Caco-2 (cell line): ENCODE measurements around the gene HNRNPDL. TPM values are rescaled to one million over a fixed set of nuclear protein-coding genes. Genes with fewer than 3 reads are reported as not detected.

ENCODE experiments used
- BruUV-seq: library from RNA; stranded (reverse); fragments of 400-500 nt; replicated peaks from 2 replicates; lab custom pipeline; 2021; lab: Mats Ljungman, UMichigan
- CTCF ChIA-PET: fragments of 300-600 bp; sonication (Branson Sonifier 250); formaldehyde crosslinking; loops from one replicate; lab custom pipeline; 2022; ENCODE audit warnings: antibody characterized with exemption; lab: Charles Lee
- POLR2A ChIA-PET: fragments of 300-600 bp; sonication (Branson Sonifier 250); formaldehyde crosslinking; loops from one replicate; lab custom pipeline; 2022; ENCODE audit warnings: antibody characterized with exemption; lab: Charles Lee
- DNase-seq, 2 experiments: peaks; one replicate each; pipeline versions ENCODE4 v3.0.0 to v3.0.0-alpha.2; 2020 to 2022
- H3K27me3 ChIP-seq: replicated peaks from 2 replicates; pipeline ENCODE4 v1.6.0; 2011; ENCODE audit warnings: low read length; ENCODE audit not compliant: control insufficient read depth, insufficient read depth
- H3K36me3 ChIP-seq: 2 replicates; pipeline ENCODE4 v1.5.1; 2011; ENCODE audit warnings: low read length; ENCODE audit not compliant: control insufficient read depth, insufficient read depth
- H3K4me1 ChIP-seq: fragments of 250-450 bp; sonication (Bioruptor Pico); 2 replicates; pipeline ENCODE4 v1.5.1; 2020; ENCODE audit warnings: mild to moderate bottlenecking
- H3K4me3 ChIP-seq: 2 replicates; pipeline ENCODE4 v1.5.1; 2011; ENCODE audit warnings: low read depth, mild to moderate bottlenecking, control low read depth, low read length
- H3K9me3 ChIP-seq: fragments of 250-450 bp; sonication (Bioruptor Pico); 2 replicates; pipeline ENCODE4 v1.5.1; 2020; ENCODE audit warnings: mild to moderate bottlenecking, moderate library complexity
- H3K27ac Mint-ChIP-seq: one replicate; pipeline ENCODE4 v1.8.0; 2022; ENCODE audit warnings: mixed read lengths; ENCODE audit not compliant: unreplicated experiment
- H3K27me3 Mint-ChIP-seq: one replicate; pipeline ENCODE4 v1.8.0; 2022; ENCODE audit warnings: mixed read lengths; ENCODE audit not compliant: insufficient read depth, unreplicated experiment
- H3K36me3 Mint-ChIP-seq: one replicate; pipeline ENCODE4 v1.8.0; 2022; ENCODE audit warnings: mild to moderate bottlenecking, mixed read lengths; ENCODE audit not compliant: insufficient read depth, unreplicated experiment
- H3K4me1 Mint-ChIP-seq: one replicate; pipeline ENCODE4 v1.8.0; 2022; ENCODE audit warnings: low read depth, mixed read lengths; ENCODE audit not compliant: unreplicated experiment
- H3K4me3 Mint-ChIP-seq: one replicate; pipeline ENCODE4 v1.8.0; 2022; ENCODE audit warnings: mild to moderate bottlenecking, moderate library complexity, mixed read lengths; ENCODE audit not compliant: unreplicated experiment
- H3K9me3 Mint-ChIP-seq: one replicate; pipeline ENCODE4 v1.8.0; 2022; ENCODE audit warnings: mixed read lengths; ENCODE audit not compliant: unreplicated experiment
- CTCF ChIP-seq, 2 experiments: fragments of 200-600 bp in 1 of 2; IDR thresholded peaks; 1 replicate in 1 of 2; 2 replicates in 1 of 2; pipeline versions ENCODE4 v1.5.1 to v1.8.0; 2011 to 2022; ENCODE audit warnings: antibody characterized with exemption in 1 of 2, control low read depth in 1 of 2, inconsistent platforms in 1 of 2, low read depth in 1 of 2, low read length in 1 of 2, mild to moderate bottlenecking in 1 of 2, moderate library complexity in 1 of 2; ENCODE audit not compliant: insufficient read depth in 1 of 2, severe bottlenecking in 1 of 2, unreplicated experiment in 1 of 2
- intact Hi-C: fragments of 100-400 bp; cut with micrococcal nuclease; formaldehyde crosslinking; loops from one replicate; pipeline ENCODE4 v1.10.0; 2022; ENCODE audit not compliant: unreplicated experiment
- total RNA-seq: library from RNA; stranded (reverse); gene quantifications from 2 replicates; pipeline ENCODE4 v1.2.3, GENCODE V29; 2022

The HNRNPDL gene
- total RNA-seq, 1 experiment from 2014 or later, result 341 TPM

GRCh38 chr4:82403725-82404124 lies 26.5 kb downstream of the HNRNPDL start:
- H3K4me3 Mint-ChIP-seq, result no peak overlapping the region
- H3K4me1 Mint-ChIP-seq, result peaks cover 7% of the 10 kb centered on the region
- no peaks in the 10 kb centered on the region; the same call in 1 of the 2 replicates for H3K4me1 ChIP-seq
- no peaks in the 10 kb centered on the region for H3K36me3 ChIP-seq
- H3K27ac Mint-ChIP-seq, result no peak overlapping the region
- no peak for TF ChIP-seq CTCF (IDR thresholded peaks at IDR 0.05; ENCODE audit: insufficient read depth in 1 of 2, low read depth in 1 of 2, low read length in 1 of 2, severe bottlenecking in 1 of 2, unreplicated experiment in 1 of 2)
- no peak overlapping the region for H3K4me3 ChIP-seq
- no peaks in the 10 kb centered on the region for H3K9me3 Mint-ChIP-seq
- intact Hi-C loops, result loop anchor here (2.0 kb wide), 1 partner anchor 29 kb away; no protein-coding TSS in a partner anchor
- POLR2A ChIA-PET, result no interaction called here
- H3K27me3 Mint-ChIP-seq, result no peaks in the 10 kb centered on the region
- no TSS peak for BruUV-seq
- no peak for DNase-seq
- CTCF ChIA-PET, result no interaction called here
- H3K36me3 Mint-ChIP-seq, result peaks cover 6% of the 10 kb centered on the region
- no peaks in the 10 kb centered on the region for H3K9me3 ChIP-seq
- no peaks in the 10 kb centered on the region for H3K27me3 ChIP-seq

GRCh38 chr4:82402196-82402775 lies 28.0 kb downstream of the HNRNPDL start:
- Mint-ChIP-seq H3K27me3 (no peaks in the 10 kb centered on the region), H3K27ac (no peak overlapping the region), H3K9me3 (no peaks in the 10 kb centered on the region), H3K4me1 (peaks cover 7% of the 10 kb centered on the region), H3K4me3 (no peak overlapping the region), H3K36me3 (peaks cover 6% of the 10 kb centered on the region)
- Histone ChIP-seq H3K36me3 (no peaks in the 10 kb centered on the region), H3K4me3 (no peak overlapping the region), H3K9me3 (no peaks in the 10 kb centered on the region), H3K4me1 (no peaks in the 10 kb centered on the region; the same call in 1 of the 2 replicates), H3K27me3 (no peaks in the 10 kb centered on the region)
- no peak for DNase-seq
- ChIA-PET POLR2A (no interaction called here), CTCF (interaction anchor here (1.2 kb wide), 1 partner anchor 117 kb away, joined by 3 read pairs; no protein-coding TSS in a partner anchor)
- BruUV-seq, result no TSS peak
- intact Hi-C loops, result no loop called here
- TF ChIP-seq CTCF (IDR thresholded peaks at IDR 0.05; ENCODE audit: insufficient read depth in 1 of 2, low read depth in 1 of 2, low read length in 1 of 2, severe bottlenecking in 1 of 2, unreplicated experiment in 1 of 2), result no peak

- Histone ChIP-seq H3K36me3 (no peaks in the 10 kb centered on the region), H3K4me3 (no peak overlapping the region), H3K9me3 (no peaks in the 10 kb centered on the region), H3K27me3 (no peaks in the 10 kb centered on the region), H3K4me1 (no peaks in the 10 kb centered on the region; the same call in 1 of the 2 replicates)
- Mint-ChIP-seq H3K4me3 (no peak overlapping the region), H3K36me3 (peaks cover 6% of the 10 kb centered on the region), H3K27ac (no peak overlapping the region), H3K4me1 (peaks cover 7% of the 10 kb centered on the region), H3K9me3 (no peaks in the 10 kb centered on the region), H3K27me3 (no peaks in the 10 kb centered on the region)
- TF ChIP-seq CTCF (IDR thresholded peaks at IDR 0.05; ENCODE audit: insufficient read depth in 1 of 2, low read depth in 1 of 2, low read length in 1 of 2, severe bottlenecking in 1 of 2, unreplicated experiment in 1 of 2), result no peak
- CTCF ChIA-PET, result interaction anchor here (1.2 kb wide), 1 partner anchor 117 kb away, joined by 3 read pairs; no protein-coding TSS in a partner anchor
- no peak for DNase-seq
- intact Hi-C loops, result no loop called here
- POLR2A ChIA-PET, result no interaction called here
- no TSS peak for BruUV-seq
These were observed 28.7 kb downstream of the HNRNPDL start for GRCh38 chr4:82401600-82401999.
